ENCODE data around the gene RAB3GAP1. TPM values are rescaled to one million over a fixed set of nuclear protein-coding genes. Genes with fewer than 3 reads are reported as not detected.

RAB3GAP1 gene
- total and polyA plus RNA-seq, 2 of the 4 experiments (the other 2 are of a cell fraction) = 21.2 to 65.8 TPM

DNA sequence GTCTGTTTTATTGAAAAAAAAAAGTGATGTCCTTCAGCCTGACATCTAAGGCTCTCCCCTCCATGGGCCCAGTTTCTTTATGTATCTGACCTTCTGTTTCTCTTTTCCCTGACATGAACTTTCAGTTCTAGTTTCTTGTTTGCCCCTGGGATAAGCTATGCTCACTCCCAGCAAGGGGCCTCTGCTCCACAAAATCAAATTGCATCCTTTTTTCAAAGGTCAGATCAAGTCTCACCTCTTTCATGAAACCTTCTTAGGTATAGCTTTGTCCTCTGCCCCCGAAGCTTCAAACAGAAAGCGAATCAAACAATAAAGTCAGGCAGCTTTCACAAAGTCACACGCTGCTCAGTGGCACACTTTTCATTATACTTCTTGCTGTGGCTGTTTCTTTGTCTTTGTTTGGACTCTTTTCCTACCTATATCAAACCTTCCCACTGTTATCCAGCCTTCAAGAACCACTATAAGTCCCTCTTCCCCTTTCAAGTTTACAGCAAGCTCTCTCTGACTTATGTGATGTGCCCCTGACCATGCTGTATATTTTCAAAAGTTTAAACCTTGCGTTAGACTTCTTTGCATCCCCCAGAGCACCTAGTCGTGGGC lies 28.1 kb upstream of the RAB3GAP1 start:
- no peak overlapping the region for H3K4me2 ChIP-seq (ENCODE audit: low read depth, low read length)
- H2BK20ac ChIP-seq (ENCODE audit: low read depth, low read length) = no peak overlapping the region
- H3K23ac ChIP-seq (ENCODE audit: low read depth, low read length) = no peak overlapping the region
- no peak overlapping the region for H2BK15ac ChIP-seq (ENCODE audit: low read depth, low read length)
- H3K4ac ChIP-seq (ENCODE audit: low read depth, low read length) = no peak overlapping the region
- H3K27ac ChIP-seq (ENCODE audit: insufficient read depth, low read length) = no peak overlapping the region
- no peak overlapping the region for H3K4me3 ChIP-seq (ENCODE audit: insufficient read depth, low read depth, low read length)
- H4K5ac ChIP-seq (ENCODE audit: low read depth, low read length) = no peak overlapping the region
- H2AFZ ChIP-seq (replicated peaks; ENCODE audit: low read length, poor library complexity) = no peak overlapping the region
- no peak overlapping the region for H2BK5ac ChIP-seq (ENCODE audit: low read depth, low read length, poor library complexity, severe bottlenecking)
- no peak overlapping the region for H2BK120ac ChIP-seq (ENCODE audit: low read depth, low read length)
- in situ Hi-C loops (cut with MboI; ENCODE audit: low sequenced_read_pairs) = no loop called here
- WGBS, 2 experiments (ENCODE audit: extremely low coverage in 2 of 2, insufficient read length in 1 of 2) = 54% methylated on average over 2 of the region's 5 CpGs; no CpG with 5 or more reads in 1 of the 2 experiments
- no peak overlapping the region for H3K18ac ChIP-seq (ENCODE audit: low read depth, low read length)
- H3K36me3 ChIP-seq (ENCODE audit: control insufficient read depth, insufficient read depth, low read length) = no peaks in the 10 kb centered on the region
- BruUV-seq (replicated peaks) = no TSS peak
- no peaks in the 10 kb centered on the region for H3K9me1 ChIP-seq (ENCODE audit: insufficient read depth, low read length)
- dilution Hi-C loops (cut with HindIII; ENCODE audit: low sequenced_read_pairs, unreplicated experiment) = no loop called here
- H2AK9ac ChIP-seq (replicated peaks; ENCODE audit: low read depth, low read length, poor library complexity) = no peak overlapping the region
- ATAC-seq (ENCODE audit: low read depth) = no peak
- no peaks in the 10 kb centered on the region; the same call in 1 of the 2 replicates for H3K27me3 ChIP-seq (ENCODE audit: control insufficient read depth, insufficient read depth, low read length)
- H4K20me1 ChIP-seq (ENCODE audit: insufficient read depth, low read length) = no peaks in the 10 kb centered on the region
- H3K56ac ChIP-seq (ENCODE audit: extremely low read depth, insufficient read depth, low read length) = no peak overlapping the region
- no peaks in the 10 kb centered on the region for H3K4me1 ChIP-seq (ENCODE audit: control insufficient read depth, insufficient read depth, low read length)
- DNase-seq = no peak
- POLR2A ChIA-PET (ENCODE audit: unreplicated experiment) = no interaction called here
- H4K8ac ChIP-seq (ENCODE audit: low read depth in 2 of 2, low read length in 2 of 2) = no peak overlapping the region
- intact Hi-C loops (cut with micrococcal nuclease) = no loop called here
- H3K79me1 ChIP-seq (ENCODE audit: low read depth in 1 of 2, low read length in 2 of 2) = no peaks in the 10 kb centered on the region
- no peak overlapping the region for H3K9ac ChIP-seq (ENCODE audit: low read depth, low read length)
- TF ChIP-seq MAZ (IDR thresholded peaks at IDR 0.05; ENCODE audit: borderline replicate concordance, low read depth, low read length) (no peak), POLR2A (IDR thresholded peaks at IDR 0.05; ENCODE audit: low read depth, low read length) (no peak)
- H3K14ac ChIP-seq (replicated peaks; ENCODE audit: low read depth, low read length) = no peak overlapping the region
- CTCF ChIA-PET = no interaction called here
- H4K91ac ChIP-seq (ENCODE audit: insufficient read depth, low read depth, low read length) = no peak overlapping the region
- H2AK5ac ChIP-seq (ENCODE audit: low read depth, low read length) = no peak overlapping the region
- H3K9me3 ChIP-seq (ENCODE audit: control insufficient read depth, insufficient read depth, low read length) = no peaks in the 10 kb centered on the region
